CD4-positive, alpha-beta T cell treated with Interleukin-21 for 1 hour (primary cell): Measurements from ENCODE around the gene PHF20.
"Not testable (repeated sequence)": the region's sequence is repeated elsewhere in the genome, so short reads cannot be mapped to it uniquely, and the experiment has no call there.

Experiments
- DNase-seq: peaks from one replicate; pipeline ENCODE4 v3.0.0-alpha.2; 2020

Gene PHF20

GRCh38 chr20:35842361-35842760, 70.5 kb downstream of the PHF20 start:
- no peak for DNase-seq

- not testable (repeated sequence) for DNase-seq
Observed at GRCh38 chr20:35843894-35844293, 72.1 kb downstream of the PHF20 start.

- DNase-seq, result no peak
Observed at GRCh38 chr20:35845561-35845960, 73.7 kb downstream of the PHF20 start.

GRCh38 chr20:35849706-35850105, 77.9 kb downstream of the PHF20 start:
- DNase-seq, result no peak

- DNase-seq, result not testable (repeated sequence)
Observed at GRCh38 chr20:35851659-35852058, 79.8 kb downstream of the PHF20 start.

GRCh38 chr20:35854713-35855348, 83.0 kb downstream of the PHF20 start:
- no peak for DNase-seq

- DNase-seq, result not testable (repeated sequence)
Observed at GRCh38 chr20:35855641-35856040, 83.8 kb downstream of the PHF20 start.

GRCh38 chr20:35856866-35857265, 85.1 kb downstream of the PHF20 start:
- DNase-seq, result no peak

- DNase-seq, result no peak
Observed at GRCh38 chr20:35866418-35867202, 94.8 kb downstream of the PHF20 start.

- DNase-seq, result no peak
Observed at GRCh38 chr20:35870541-35871258, 98.9 kb downstream of the PHF20 start.

- DNase-seq, result no peak
Observed at GRCh38 chr20:35871259-35871771, 99.5 kb downstream of the PHF20 start.

GRCh38 chr20:35876033-35876320, 104.2 kb downstream of the PHF20 start:
- DNase-seq, result no peak

- DNase-seq, result no peak
Observed at GRCh38 chr20:35877611-35878010, 105.8 kb downstream of the PHF20 start.

- no peak for DNase-seq
Observed at GRCh38 chr20:35878113-35878625, 106.4 kb downstream of the PHF20 start.

- no peak for DNase-seq
Observed at GRCh38 chr20:35881676-35882075, 109.9 kb downstream of the PHF20 start.

GRCh38 chr20:35882427-35883161, 110.8 kb downstream of the PHF20 start:
- DNase-seq, result not testable (repeated sequence)

- DNase-seq, result no peak
Observed at GRCh38 chr20:35883336-35883777, 111.5 kb downstream of the PHF20 start.

- DNase-seq, result peak; percentile 73
Observed at GRCh38 chr20:35883778-35884540, 112.1 kb downstream of the PHF20 start.

- no peak for DNase-seq
Observed at GRCh38 chr20:35884541-35884865, 112.7 kb downstream of the PHF20 start.

GRCh38 chr20:35885212-35885611, 113.4 kb downstream of the PHF20 start:
- DNase-seq, result no peak

GRCh38 chr20:35886537-35886936, 114.7 kb downstream of the PHF20 start:
- DNase-seq, result no peak
